Type B pancreatic cell (in vitro differentiated cells): ENCODE measurements around the gene CCDC12. TPM values are rescaled to one million over a fixed set of nuclear protein-coding genes. Genes with fewer than 3 reads are reported as not detected.

Source experiments
- DNase-seq: peaks from one replicate; pipeline ENCODE4 v3.0.0; 2021; ENCODE audit warnings: mixed read lengths; ENCODE audit not compliant: unreplicated experiment; ENCODE audit errors: extremely low spot score
- H3K27ac Mint-ChIP-seq: 2 replicates; pipeline ENCODE4 v1.8.0; 2021; ENCODE audit warnings: mild to moderate bottlenecking, mixed read lengths
- H3K27me3 Mint-ChIP-seq: 2 replicates; pipeline ENCODE4 v1.8.0; 2021; ENCODE audit warnings: mixed read lengths
- H3K36me3 Mint-ChIP-seq: 2 replicates; pipeline ENCODE4 v1.8.0; 2021; ENCODE audit warnings: mixed read lengths
- H3K4me1 Mint-ChIP-seq: one replicate; pipeline ENCODE4 v1.8.0; 2021; ENCODE audit warnings: mixed read lengths; ENCODE audit not compliant: unreplicated experiment
- H3K4me3 Mint-ChIP-seq: 2 replicates; pipeline ENCODE4 v1.8.0; 2021; ENCODE audit warnings: mild to moderate bottlenecking, mixed read lengths
- H3K9me3 Mint-ChIP-seq: 2 replicates; pipeline ENCODE4 v1.8.0; 2021; ENCODE audit warnings: mixed read lengths
- total RNA-seq: library from RNA; stranded (reverse); gene quantifications from 2 replicates; pipeline ENCODE4 v1.2.1, GENCODE V29; 2021; ENCODE audit warnings: low replicate concordance
- TF ChIP-seq, protein P1 (sequence below): fragments of 200-600 bp; sonication (generic); conservative IDR thresholded peaks from 2 replicates; pipeline ENCODE4 v1.5.0; 2021; ENCODE audit warnings: antibody characterized with exemption, mild to moderate bottlenecking

CCDC12 gene
- total RNA-seq, 1 donor from 2014 or later, result 46.7 TPM

DNA sequence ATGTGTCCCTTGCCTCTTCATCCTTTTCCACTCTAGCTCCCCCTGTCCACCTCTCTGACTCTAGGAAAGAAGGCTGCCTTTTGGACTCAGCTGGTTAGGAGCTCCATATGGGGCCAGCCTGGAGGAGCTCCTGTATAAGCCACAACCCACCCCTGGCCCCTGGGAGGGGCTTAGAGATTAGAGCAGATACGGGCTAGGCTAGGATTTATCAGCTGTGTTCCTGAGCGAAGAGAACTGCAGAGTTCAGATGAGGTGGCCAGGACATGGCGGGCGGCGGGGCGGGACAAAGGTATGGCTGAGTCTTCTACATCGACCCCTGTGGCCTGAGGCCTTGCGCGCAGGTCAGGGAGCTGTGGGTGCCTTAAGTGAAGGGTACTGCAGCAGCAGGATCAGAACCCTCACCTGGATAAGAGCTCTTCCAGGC lies 10.8 kb upstream of the CCDC12 start:
- Mint-ChIP-seq H3K9me3 (no peaks in the 10 kb centered on the region), H3K36me3 (peaks cover 5% of the 10 kb centered on the region), H3K27ac (peak overlapping the region; percentile 90), H3K4me1 (peaks cover 20% of the 10 kb centered on the region), H3K4me3 (no peak overlapping the region), H3K27me3 (no peaks in the 10 kb centered on the region)
- TF ChIP-seq, protein P1, sequence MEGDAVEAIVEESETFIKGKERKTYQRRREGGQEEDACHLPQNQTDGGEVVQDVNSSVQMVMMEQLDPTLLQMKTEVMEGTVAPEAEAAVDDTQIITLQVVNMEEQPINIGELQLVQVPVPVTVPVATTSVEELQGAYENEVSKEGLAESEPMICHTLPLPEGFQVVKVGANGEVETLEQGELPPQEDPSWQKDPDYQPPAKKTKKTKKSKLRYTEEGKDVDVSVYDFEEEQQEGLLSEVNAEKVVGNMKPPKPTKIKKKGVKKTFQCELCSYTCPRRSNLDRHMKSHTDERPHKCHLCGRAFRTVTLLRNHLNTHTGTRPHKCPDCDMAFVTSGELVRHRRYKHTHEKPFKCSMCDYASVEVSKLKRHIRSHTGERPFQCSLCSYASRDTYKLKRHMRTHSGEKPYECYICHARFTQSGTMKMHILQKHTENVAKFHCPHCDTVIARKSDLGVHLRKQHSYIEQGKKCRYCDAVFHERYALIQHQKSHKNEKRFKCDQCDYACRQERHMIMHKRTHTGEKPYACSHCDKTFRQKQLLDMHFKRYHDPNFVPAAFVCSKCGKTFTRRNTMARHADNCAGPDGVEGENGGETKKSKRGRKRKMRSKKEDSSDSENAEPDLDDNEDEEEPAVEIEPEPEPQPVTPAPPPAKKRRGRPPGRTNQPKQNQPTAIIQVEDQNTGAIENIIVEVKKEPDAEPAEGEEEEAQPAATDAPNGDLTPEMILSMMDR, result no peak
- no peak for DNase-seq

DNA sequence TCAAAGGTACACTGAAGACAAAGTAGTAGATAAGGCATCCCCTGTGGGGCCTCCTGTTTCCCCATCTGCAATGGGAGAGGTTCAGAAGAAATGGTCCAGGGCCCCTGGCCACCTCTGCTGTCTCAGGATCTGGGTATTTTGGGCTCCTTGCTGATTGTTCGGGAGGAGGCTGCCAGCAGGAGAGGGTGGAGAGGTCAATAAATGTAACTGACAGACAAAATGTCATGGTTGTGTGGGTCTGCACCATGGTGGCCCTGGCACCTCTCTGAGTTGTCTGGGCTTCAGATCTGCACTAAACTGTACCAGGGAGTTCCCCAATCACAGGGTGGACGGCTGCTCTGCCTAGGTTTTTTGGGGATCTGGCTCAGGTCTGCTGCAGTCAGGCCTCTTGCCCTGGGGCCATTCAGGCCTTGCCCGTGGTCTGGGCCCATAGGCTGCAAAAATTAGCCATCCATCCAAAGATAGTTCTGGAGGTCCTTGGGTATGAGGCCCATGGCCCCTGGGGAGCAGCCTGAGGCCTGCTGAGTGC lies 10.3 kb upstream of the CCDC12 start:
- TF ChIP-seq, protein P1, result no peak
- Mint-ChIP-seq H3K9me3 (no peaks in the 10 kb centered on the region), H3K4me1 (peaks cover 20% of the 10 kb centered on the region), H3K4me3 (peak overlapping the region; percentile 59), H3K27ac (peak overlapping the region; percentile 90), H3K36me3 (peaks cover 5% of the 10 kb centered on the region), H3K27me3 (no peaks in the 10 kb centered on the region)
- DNase-seq, result no peak

DNA sequence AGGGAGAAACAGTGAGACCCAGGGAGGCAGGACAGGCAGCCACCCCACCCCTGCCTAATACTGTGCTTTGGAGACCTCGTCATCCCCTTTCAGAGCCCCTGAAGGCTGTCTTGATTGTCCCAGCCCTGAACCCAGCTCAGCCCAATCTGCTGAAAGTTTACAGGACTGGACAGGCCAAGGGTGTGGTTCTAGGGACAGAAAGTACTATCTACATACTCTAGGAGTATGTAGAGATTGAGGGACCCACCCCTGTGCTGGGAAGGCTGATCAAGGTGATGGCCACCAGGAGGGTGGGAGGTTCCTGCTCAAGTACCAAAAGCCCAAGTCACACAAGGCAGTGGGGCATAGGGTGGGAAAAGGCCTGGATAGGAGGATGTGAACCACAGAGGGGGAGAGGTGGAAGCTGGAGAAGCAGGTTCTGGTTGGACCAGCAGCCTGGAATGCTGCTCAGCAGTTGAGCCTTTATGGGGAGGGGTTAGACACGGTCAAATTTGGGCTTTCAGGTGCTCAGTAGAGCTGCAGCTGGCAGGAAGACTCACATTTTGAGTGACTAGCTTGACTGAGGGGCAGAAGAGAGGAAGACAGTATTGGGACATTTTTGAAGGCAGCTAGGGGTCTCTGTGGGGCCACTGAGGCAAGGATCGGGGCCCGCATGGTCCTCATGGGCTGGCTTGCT lies 9.6 kb upstream of the CCDC12 start:
- no peaks in the 10 kb centered on the region for H3K9me3 Mint-ChIP-seq
- H3K36me3 Mint-ChIP-seq, result peaks cover 5% of the 10 kb centered on the region
- peaks cover 20% of the 10 kb centered on the region for H3K4me1 Mint-ChIP-seq
- no peaks in the 10 kb centered on the region for H3K27me3 Mint-ChIP-seq
- no peak for DNase-seq
- TF ChIP-seq, protein P1, result no peak
- H3K4me3 Mint-ChIP-seq, result peak overlapping the region; percentile 59
- peak overlapping the region; percentile 90 for H3K27ac Mint-ChIP-seq

DNA sequence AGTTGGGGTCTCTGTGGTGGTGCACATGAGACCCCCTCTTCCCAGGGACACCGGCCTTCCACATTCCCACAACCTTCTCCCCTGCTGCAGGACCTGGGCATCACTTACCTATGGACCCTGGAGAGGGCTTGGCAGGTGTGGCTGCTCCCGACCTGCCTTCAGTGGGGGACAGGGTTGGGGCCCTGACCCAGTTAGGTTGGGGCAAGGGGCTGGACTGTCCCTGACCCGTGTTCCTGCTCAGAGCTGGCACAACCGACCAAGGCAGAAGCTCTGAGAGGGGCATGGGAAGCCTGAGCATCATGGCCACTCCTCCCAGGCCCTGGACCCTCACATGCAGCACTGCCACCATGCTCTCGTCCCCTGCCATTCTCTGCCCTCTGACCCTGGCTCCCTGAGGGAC lies 9.0 kb upstream of the CCDC12 start:
- Mint-ChIP-seq H3K27ac (no peak overlapping the region), H3K36me3 (peaks cover 5% of the 10 kb centered on the region), H3K9me3 (no peaks in the 10 kb centered on the region), H3K27me3 (no peaks in the 10 kb centered on the region), H3K4me3 (no peak overlapping the region), H3K4me1 (peaks cover 20% of the 10 kb centered on the region)
- no peak for DNase-seq
- TF ChIP-seq, protein P1, result no peak

DNA sequence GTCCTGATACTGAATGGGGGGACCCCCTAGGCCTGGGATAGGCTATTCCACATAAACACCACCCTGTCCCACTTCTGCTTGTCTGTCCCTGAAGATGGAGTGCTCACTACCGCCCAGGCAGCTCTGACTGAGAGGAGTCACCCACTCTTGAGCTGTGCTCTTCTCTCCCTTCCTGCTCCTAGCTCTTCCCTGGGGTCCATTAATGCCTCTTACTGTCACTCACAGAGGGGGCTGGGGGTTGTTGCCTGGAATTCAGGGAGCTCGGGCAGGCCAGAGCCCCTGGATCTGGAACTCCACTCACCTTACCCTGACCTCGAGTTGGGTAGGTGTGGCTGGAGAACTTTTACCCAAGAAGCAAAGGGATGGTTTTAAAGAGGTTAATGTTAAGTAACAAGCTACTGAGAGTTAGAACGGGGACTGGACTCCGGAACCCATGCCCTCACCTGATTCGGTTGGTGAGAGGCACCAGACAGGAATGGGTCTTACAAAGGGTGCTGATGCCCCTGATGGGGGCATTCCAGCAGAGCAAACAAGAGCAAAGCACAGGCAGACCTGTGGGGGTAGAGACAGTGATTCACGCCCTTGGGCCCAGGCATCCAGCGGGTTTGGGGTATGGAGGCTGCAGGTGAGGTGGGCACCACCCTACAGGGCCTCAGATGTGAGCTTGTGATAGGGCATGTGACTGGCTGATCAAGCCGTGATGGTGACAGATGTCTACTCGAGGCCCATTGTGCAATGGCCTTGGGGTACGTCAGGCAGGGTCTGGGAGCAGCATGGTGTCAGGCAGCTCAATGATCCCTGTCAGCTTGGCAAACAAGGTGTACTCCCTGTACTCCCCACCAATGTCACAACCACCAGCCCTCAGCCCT lies 8.3 kb upstream of the CCDC12 start:
- H3K27me3 Mint-ChIP-seq, result no peaks in the 10 kb centered on the region
- no peaks in the 10 kb centered on the region for H3K9me3 Mint-ChIP-seq
- TF ChIP-seq, protein P1, result no peak
- no peak for DNase-seq
- peak overlapping the region; percentile 52 for H3K4me3 Mint-ChIP-seq
- peaks cover 5% of the 10 kb centered on the region for H3K36me3 Mint-ChIP-seq
- H3K4me1 Mint-ChIP-seq, result peaks cover 20% of the 10 kb centered on the region
- H3K27ac Mint-ChIP-seq, result peak overlapping the region; percentile 80
